SK-N-SH (cell line): ENCODE measurements around the gene INTS6. TPM values are rescaled to one million over a fixed set of nuclear protein-coding genes. Genes with fewer than 3 reads are reported as not detected.

Experiments used
- CTCF ChIA-PET: fragments of 300-600, 350-600 bp; formaldehyde crosslinking; extraction: SDS; loops from one replicate; lab custom pipeline; 2021; lab: Yijun Ruan, JAX
- POLR2A ChIA-PET: fragments of 350-600 bp; sonication (Branson Sonifier 250); formaldehyde crosslinking; extraction: SDS; loops from one replicate; lab custom pipeline; 2020; ENCODE audit warnings: antibody characterized with exemption, inconsistent platforms; lab: Yijun Ruan, JAX
- DNase-seq: peaks from one replicate; pipeline ENCODE4 v3.0.0; 2012
- H2AFZ ChIP-seq: fragments of 200-600 bp; sonication (generic); 2 replicates; pipeline ENCODE4 v1.8.1; 2016; ENCODE audit warnings: antibody characterized with exemption, mild to moderate bottlenecking, low read depth
- H3F3A ChIP-seq: fragments of 200-600 bp; sonication (generic); replicated peaks from 2 replicates; pipeline ENCODE3; 2016; ENCODE audit warnings: antibody characterized with exemption, mild to moderate bottlenecking; ENCODE audit not compliant: insufficient read depth
- H3K27ac ChIP-seq, 2 experiments: fragments of 200-500 bp in 1 of 2; fragments of 200-600 bp in 1 of 2; sonication (Bioruptor generic) in 1 of 2; sonication (generic), shearing (Covaris generic) in 1 of 2; 2 replicates each; pipeline versions ENCODE4 v1.5.1 to v1.6.1; 2014 to 2016; ENCODE audit warnings: low read depth in 2 of 2, inconsistent platforms in 1 of 2, low read length in 1 of 2, mild to moderate bottlenecking in 1 of 2, mixed read lengths in 1 of 2
- H3K27me3 ChIP-seq: fragments of 200-600 bp; sonication (generic), shearing (Covaris generic); 2 replicates; pipeline ENCODE4 v1.6.1; 2016; ENCODE audit warnings: mixed run types; ENCODE audit not compliant: insufficient read depth
- H3K36me3 ChIP-seq, 2 experiments: fragments of 200-500 bp in 1 of 2; fragments of 200-600 bp in 1 of 2; sonication (Bioruptor generic) in 1 of 2; sonication (generic) in 1 of 2; replicated peaks in 1 of 2; 2 replicates each; pipeline versions ENCODE3 to v1.5.1; 2014 to 2016; ENCODE audit warnings: low read length in 1 of 2, mild to moderate bottlenecking in 1 of 2; ENCODE audit not compliant: insufficient read depth in 2 of 2, control insufficient read depth in 1 of 2
- H3K4me1 ChIP-seq, 2 experiments: fragments of 200-500 bp in 1 of 2; fragments of 200-600 bp in 1 of 2; sonication (Bioruptor generic) in 1 of 2; sonication (generic), shearing (Covaris generic) in 1 of 2; 2 replicates each; pipeline versions ENCODE4 v1.5.1 to v1.6.1; 2014 to 2016; ENCODE audit warnings: low read depth in 1 of 2, low read length in 1 of 2, mixed run types in 1 of 2; ENCODE audit not compliant: insufficient read depth in 2 of 2, control insufficient read depth in 1 of 2
- H3K4me2 ChIP-seq: fragments of 200-600 bp; sonication (generic), shearing (Covaris generic); 2 replicates; pipeline ENCODE4 v1.6.1; 2017; ENCODE audit warnings: mixed run types
- H3K4me3 ChIP-seq, 2 experiments: fragments of 200-500 bp in 1 of 2; fragments of 200-600 bp in 1 of 2; sonication (Bioruptor generic) in 1 of 2; sonication (generic), shearing (Covaris generic) in 1 of 2; 2 replicates each; pipeline versions ENCODE4 v1.5.1 to v1.8.1; 2014 to 2016; ENCODE audit warnings: low read depth in 2 of 2, inconsistent platforms in 1 of 2, low read length in 1 of 2, mild to moderate bottlenecking in 1 of 2, mixed read lengths in 1 of 2, moderate library complexity in 1 of 2
- H3K79me2 ChIP-seq: fragments of 200-600 bp; sonication (generic); 2 replicates; pipeline ENCODE4 v1.8.1; 2017; ENCODE audit warnings: mild to moderate bottlenecking; ENCODE audit not compliant: insufficient read depth
- H3K9ac ChIP-seq: fragments of 200-600 bp; sonication (generic); 2 replicates; pipeline ENCODE4 v1.6.1; 2017; ENCODE audit warnings: mixed run types
- H3K9me2 ChIP-seq: fragments of 200-600 bp; sonication (generic); 2 replicates; pipeline ENCODE4 v1.6.1; 2017; ENCODE audit warnings: mixed run types
- H3K9me3 ChIP-seq: fragments of 200-600 bp; sonication (generic); 2 replicates; pipeline ENCODE4 v1.6.1; 2017; ENCODE audit warnings: mixed run types, mild to moderate bottlenecking, moderate library complexity
- H4K20me1 ChIP-seq: fragments of 200-600 bp; sonication (generic); 2 replicates; pipeline ENCODE4 v1.6.1; 2017; ENCODE audit warnings: mild to moderate bottlenecking, mixed run types; ENCODE audit not compliant: insufficient read depth
- CHD2 ChIP-seq: fragments of 150-350 bp; IDR thresholded peaks from 2 replicates; pipeline ENCODE4 v1.6.1; 2018; ENCODE audit warnings: low read length; ENCODE audit not compliant: partially characterized antibody
- EZH2phosphoT487 ChIP-seq: fragments of 200-600 bp; sonication (generic); IDR thresholded peaks from 2 replicates; pipeline ENCODE4 v1.6.1; 2017; ENCODE audit warnings: low read depth, mixed run types, mild to moderate bottlenecking, antibody characterized with exemption, moderate library complexity, borderline replicate concordance
- FOXM1 ChIP-seq: IDR thresholded peaks from 2 replicates; pipeline ENCODE4 v1.4.0; 2012; ENCODE audit warnings: low read depth, mild to moderate bottlenecking
- GATA2 ChIP-seq: sonication (generic); formaldehyde crosslinking; IDR thresholded peaks from 2 replicates; pipeline ENCODE4 v1.5.0; 2020; ENCODE audit warnings: mild to moderate bottlenecking, missing genetic modification reagents
- MEF2A ChIP-seq: IDR thresholded peaks from 2 replicates; pipeline ENCODE4 v1.4.0; 2012; ENCODE audit warnings: low read depth, borderline replicate concordance
- MXI1 ChIP-seq: IDR thresholded peaks from 2 replicates; pipeline ENCODE4 v1.6.1; 2012; ENCODE audit warnings: mild to moderate bottlenecking, low read depth, low read length, improper control_type of control experiment
- NFIC ChIP-seq: IDR thresholded peaks from 2 replicates; pipeline ENCODE4 v1.4.0; 2012; ENCODE audit warnings: borderline replicate concordance
- RFX5 ChIP-seq: IDR thresholded peaks from 2 replicates; pipeline ENCODE4 v1.6.1; 2012; ENCODE audit warnings: mild to moderate bottlenecking, improper control_type of control experiment, low read length
- RXRA ChIP-seq: IDR thresholded peaks from 2 replicates; pipeline ENCODE4 v1.4.0; 2012; ENCODE audit warnings: low read depth, mild to moderate bottlenecking, borderline replicate concordance
- YY1 ChIP-seq: IDR thresholded peaks from 2 replicates; pipeline ENCODE4 v1.4.0; 2012; ENCODE audit warnings: low read depth, mild to moderate bottlenecking
- WGBS: methylation state at CpG from one replicate; pipeline ENCODE4 v1.1.6; 2017; ENCODE audit warnings: low lambda C conversion rate; 5-methylcytosine and 5-hydroxymethylcytosine counted together
- polyA plus RNA-seq, 3 experiments: library from polyadenylated mRNA; depleted of rRNA; stranded (reverse); fragments of >200 nt; gene quantifications; 2 replicates each; pipeline ENCODE4 v1.2.3, GENCODE V29; 2012
- TF ChIP-seq, protein P1 (sequence below): fragments of 200-600 bp; sonication (generic); IDR thresholded peaks from 2 replicates; pipeline ENCODE4 v1.6.1; 2017; ENCODE audit warnings: antibody characterized with exemption, mild to moderate bottlenecking, moderate library complexity
- TF ChIP-seq, protein P2 (sequence below): IDR thresholded peaks from 2 replicates; pipeline ENCODE4; 2012
- TF ChIP-seq, protein P3 (sequence below): IDR thresholded peaks from 2 replicates; pipeline ENCODE4 v1.4.0; 2012; ENCODE audit warnings: low read depth, borderline replicate concordance
- TF ChIP-seq, protein P4 (sequence below): IDR thresholded peaks from 2 replicates; pipeline ENCODE4 v1.4.0; 2012; ENCODE audit warnings: low read depth, borderline replicate concordance

Gene INTS6
- polyA plus RNA-seq, 1 of the 3 experiments (the other 2 are of a cell fraction) = 7.7 TPM

DNA sequence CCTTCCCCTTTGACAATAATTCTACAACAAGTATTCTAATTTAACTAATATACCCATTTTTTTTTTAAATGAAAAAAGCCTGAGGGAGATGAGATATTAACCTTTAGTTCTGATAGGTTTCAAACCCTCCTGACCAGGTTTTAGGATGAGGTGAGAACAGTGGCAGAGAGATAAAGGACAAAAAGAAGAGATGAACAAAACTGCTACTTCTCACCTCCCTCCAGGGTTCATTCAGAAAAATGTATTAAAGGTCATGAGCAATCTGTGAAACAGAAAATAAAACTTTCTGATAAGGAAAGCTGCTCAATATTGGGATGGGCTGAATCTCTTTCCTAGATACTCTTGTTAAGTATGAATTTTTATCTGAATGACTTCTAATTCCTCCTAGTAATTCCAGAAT, 89.2 kb downstream of the INTS6 start (continued):
- no peak for TF ChIP-seq YY1
- no peak for TF ChIP-seq MXI1
- TF ChIP-seq, protein P1, sequence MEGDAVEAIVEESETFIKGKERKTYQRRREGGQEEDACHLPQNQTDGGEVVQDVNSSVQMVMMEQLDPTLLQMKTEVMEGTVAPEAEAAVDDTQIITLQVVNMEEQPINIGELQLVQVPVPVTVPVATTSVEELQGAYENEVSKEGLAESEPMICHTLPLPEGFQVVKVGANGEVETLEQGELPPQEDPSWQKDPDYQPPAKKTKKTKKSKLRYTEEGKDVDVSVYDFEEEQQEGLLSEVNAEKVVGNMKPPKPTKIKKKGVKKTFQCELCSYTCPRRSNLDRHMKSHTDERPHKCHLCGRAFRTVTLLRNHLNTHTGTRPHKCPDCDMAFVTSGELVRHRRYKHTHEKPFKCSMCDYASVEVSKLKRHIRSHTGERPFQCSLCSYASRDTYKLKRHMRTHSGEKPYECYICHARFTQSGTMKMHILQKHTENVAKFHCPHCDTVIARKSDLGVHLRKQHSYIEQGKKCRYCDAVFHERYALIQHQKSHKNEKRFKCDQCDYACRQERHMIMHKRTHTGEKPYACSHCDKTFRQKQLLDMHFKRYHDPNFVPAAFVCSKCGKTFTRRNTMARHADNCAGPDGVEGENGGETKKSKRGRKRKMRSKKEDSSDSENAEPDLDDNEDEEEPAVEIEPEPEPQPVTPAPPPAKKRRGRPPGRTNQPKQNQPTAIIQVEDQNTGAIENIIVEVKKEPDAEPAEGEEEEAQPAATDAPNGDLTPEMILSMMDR = no peak
- TF ChIP-seq FOXM1 = no peak
- TF ChIP-seq EZH2phosphoT487 = no peak

DNA sequence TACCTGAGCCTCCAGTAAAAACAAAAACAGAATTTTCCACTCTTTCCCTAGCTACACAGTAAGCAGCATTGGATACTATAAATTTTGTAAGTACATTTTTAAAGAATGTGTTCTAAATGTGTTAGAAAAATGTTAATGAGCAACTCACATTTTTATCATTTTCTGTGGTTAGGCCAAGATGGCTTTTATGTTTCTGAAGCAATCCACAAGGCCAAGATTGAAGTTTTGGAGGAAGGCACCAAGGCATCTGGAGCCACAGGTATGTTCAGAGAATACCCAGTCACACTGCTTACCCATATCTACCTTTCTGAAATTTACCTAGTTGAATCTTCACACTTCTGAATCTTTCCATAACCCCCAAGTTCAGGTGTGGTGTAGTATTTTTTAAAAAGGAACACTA, 91.7 kb downstream of the INTS6 start:
- Histone ChIP-seq H3K9ac (no peak overlapping the region), H3K4me1 (no peaks in the 10 kb centered on the region; a peak in 1 of 4 replicates), H3K4me2 (no peak overlapping the region), H3K9me3 (no peaks in the 10 kb centered on the region), H3K27me3 (no peaks in the 10 kb centered on the region), H3K9me2 (no peaks in the 10 kb centered on the region), H2AFZ (no peak overlapping the region), H3K36me3 (peaks cover 50 to 60% of the 10 kb centered on the region in 2 experiments), H3K27ac (no peak overlapping the region), H3F3A (no peaks in the 10 kb centered on the region), H3K4me3 (no peak overlapping the region), H3K79me2 (no peaks in the 10 kb centered on the region), H4K20me1 (no peaks in the 10 kb centered on the region)
- TF ChIP-seq NFIC (no peak), YY1 (no peak), MXI1 (no peak), RFX5 (no peak), GATA2 (CRISPR knock-in tag) (no peak)
- no peak for DNase-seq
- ChIA-PET CTCF (no interaction called here), POLR2A (interaction anchor here (0.6 kb wide), 1 partner anchor 832 kb away, joined by 3 read pairs; no protein-coding TSS in a partner anchor)

DNA sequence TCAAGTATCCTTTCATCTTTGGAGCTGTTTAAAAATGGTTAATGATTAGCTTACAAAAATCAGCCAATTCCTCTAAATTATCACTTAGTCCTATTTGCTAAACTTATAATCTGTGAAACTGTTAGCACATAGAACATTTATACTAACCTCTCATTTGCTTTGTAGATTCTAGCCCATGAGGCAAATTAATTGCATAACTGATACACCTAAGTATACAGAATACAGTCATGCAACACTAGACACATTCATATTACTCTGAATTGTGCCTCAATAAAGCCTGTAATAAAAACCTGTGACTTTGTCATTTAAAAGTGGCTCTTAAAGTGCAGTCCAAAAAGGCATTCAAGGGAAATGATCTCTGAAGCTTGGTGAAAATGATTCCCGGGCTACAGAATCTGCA, 92.3 kb downstream of the INTS6 start:
- H3K9me2 ChIP-seq = no peaks in the 10 kb centered on the region
- no peaks in the 10 kb centered on the region for H3F3A ChIP-seq
- no peaks in the 10 kb centered on the region for H3K9me3 ChIP-seq
- H4K20me1 ChIP-seq = no peaks in the 10 kb centered on the region
- H3K36me3 ChIP-seq = peaks cover 44 to 53% of the 10 kb centered on the region in 2 experiments
- H2AFZ ChIP-seq = no peak overlapping the region
- no peaks in the 10 kb centered on the region; a peak in 1 of 4 replicates for H3K4me1 ChIP-seq
- H3K27me3 ChIP-seq = no peaks in the 10 kb centered on the region
- H3K9ac ChIP-seq = no peak overlapping the region
- 100% methylated on average over 1 of the region's 1 CpG for WGBS
- no peak overlapping the region for H3K4me3 ChIP-seq
- TF ChIP-seq, protein P2, sequence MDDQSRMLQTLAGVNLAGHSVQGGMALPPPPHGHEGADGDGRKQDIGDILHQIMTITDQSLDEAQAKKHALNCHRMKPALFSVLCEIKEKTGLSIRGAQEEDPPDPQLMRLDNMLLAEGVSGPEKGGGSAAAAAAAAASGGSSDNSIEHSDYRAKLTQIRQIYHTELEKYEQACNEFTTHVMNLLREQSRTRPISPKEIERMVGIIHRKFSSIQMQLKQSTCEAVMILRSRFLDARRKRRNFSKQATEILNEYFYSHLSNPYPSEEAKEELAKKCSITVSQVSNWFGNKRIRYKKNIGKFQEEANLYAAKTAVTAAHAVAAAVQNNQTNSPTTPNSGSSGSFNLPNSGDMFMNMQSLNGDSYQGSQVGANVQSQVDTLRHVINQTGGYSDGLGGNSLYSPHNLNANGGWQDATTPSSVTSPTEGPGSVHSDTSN = no peak
- TF ChIP-seq MEF2A = no peak
- no peak for TF ChIP-seq GATA2 (CRISPR knock-in tag)
- TF ChIP-seq CHD2 = no peak
- TF ChIP-seq, protein P3, sequence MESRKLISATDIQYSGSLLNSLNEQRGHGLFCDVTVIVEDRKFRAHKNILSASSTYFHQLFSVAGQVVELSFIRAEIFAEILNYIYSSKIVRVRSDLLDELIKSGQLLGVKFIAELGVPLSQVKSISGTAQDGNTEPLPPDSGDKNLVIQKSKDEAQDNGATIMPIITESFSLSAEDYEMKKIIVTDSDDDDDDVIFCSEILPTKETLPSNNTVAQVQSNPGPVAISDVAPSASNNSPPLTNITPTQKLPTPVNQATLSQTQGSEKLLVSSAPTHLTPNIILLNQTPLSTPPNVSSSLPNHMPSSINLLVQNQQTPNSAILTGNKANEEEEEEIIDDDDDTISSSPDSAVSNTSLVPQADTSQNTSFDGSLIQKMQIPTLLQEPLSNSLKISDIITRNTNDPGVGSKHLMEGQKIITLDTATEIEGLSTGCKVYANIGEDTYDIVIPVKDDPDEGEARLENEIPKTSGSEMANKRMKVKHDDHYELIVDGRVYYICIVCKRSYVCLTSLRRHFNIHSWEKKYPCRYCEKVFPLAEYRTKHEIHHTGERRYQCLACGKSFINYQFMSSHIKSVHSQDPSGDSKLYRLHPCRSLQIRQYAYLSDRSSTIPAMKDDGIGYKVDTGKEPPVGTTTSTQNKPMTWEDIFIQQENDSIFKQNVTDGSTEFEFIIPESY = no peak
- no peak for TF ChIP-seq RXRA
- TF ChIP-seq, protein P4, sequence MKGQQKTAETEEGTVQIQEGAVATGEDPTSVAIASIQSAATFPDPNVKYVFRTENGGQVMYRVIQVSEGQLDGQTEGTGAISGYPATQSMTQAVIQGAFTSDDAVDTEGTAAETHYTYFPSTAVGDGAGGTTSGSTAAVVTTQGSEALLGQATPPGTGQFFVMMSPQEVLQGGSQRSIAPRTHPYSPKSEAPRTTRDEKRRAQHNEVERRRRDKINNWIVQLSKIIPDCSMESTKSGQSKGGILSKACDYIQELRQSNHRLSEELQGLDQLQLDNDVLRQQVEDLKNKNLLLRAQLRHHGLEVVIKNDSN = no peak
- no peak for DNase-seq
- no peak overlapping the region for H3K27ac ChIP-seq
- POLR2A ChIA-PET = no interaction called here
- H3K4me2 ChIP-seq = no peak overlapping the region
- no peaks in the 10 kb centered on the region for H3K79me2 ChIP-seq
- CTCF ChIA-PET = no interaction called here
